ENCODE results near the gene CEMIP2. TPM values are rescaled to one million over a fixed set of nuclear protein-coding genes. Genes with fewer than 3 reads are reported as not detected.

CEMIP2 gene
- total and polyA plus RNA-seq, 10 of the 15 experiments (the other 5 are each of a cell fraction or from before 2014, with no cell fraction given): 0.50 to 19.2 (median 1.2) TPM

DNA sequence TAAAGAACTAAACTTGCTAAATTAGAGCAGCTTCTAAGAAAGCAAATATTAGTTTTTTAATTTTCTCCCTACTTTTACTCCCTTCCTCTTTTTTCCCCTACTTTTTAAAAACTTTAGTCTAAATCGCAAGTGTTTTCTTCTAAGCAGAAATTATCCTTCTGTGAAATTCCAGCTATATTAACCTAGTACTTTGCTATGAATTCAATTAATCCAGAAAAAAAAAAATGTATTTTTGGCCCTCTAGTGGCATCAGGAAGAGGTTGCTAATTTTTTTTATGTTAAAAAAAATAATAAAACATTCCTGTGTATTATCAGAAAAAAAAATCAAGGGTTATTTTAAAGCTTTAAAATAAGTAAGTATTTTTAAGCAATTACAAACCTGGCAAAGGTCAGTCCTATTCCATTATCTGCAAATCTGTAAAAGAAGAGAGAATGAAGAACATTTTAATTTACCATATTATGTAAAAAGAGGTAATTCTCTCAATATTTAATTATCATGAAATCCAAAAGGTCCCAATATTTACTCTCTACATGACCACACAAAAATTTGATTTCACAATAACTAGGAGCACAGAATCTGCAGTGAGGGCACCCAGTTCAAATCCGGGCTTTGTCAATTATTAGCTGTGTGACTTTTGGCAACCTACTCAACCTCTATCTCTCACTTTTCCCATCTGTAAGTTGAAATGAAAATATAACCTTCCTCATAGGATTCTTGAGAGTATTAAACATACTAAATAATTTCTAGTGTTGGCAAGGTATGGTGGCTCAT, 52.0 kb downstream of the CEMIP2 start:
- 65% methylated on average over 2 of the region's 2 CpGs for WGBS (ENCODE audit: insufficient coverage, insufficient replicate concordance, low lambda C conversion rate, missing lambda C conversion rate)
- SMC1A ChIA-PET (ENCODE audit: uncharacterized antibody, unreplicated experiment): interaction anchor here (0.7 to 2.0 kb wide), 11 partner anchors 9 to 1057 kb away, joined by 3 to 9 read pairs (median 4); no protein-coding TSS in a partner anchor
- no peaks in the 10 kb centered on the region for H4K20me1 ChIP-seq (ENCODE audit: control insufficient read depth, insufficient read depth)
- H3K9me3 ChIP-seq (replicated peaks; ENCODE audit: control insufficient read depth, insufficient read depth, low read length): no peaks in the 10 kb centered on the region
- in situ Hi-C loops (cut with MboI): no loop called here
- no peaks in the 10 kb centered on the region for H3K36me3 ChIP-seq (ENCODE audit: control insufficient read depth in 2 of 2, insufficient read depth in 2 of 2, low read length in 1 of 2)
- no peak overlapping the region for H3K4me3 ChIP-seq
- TF ChIP-seq, protein P1, sequence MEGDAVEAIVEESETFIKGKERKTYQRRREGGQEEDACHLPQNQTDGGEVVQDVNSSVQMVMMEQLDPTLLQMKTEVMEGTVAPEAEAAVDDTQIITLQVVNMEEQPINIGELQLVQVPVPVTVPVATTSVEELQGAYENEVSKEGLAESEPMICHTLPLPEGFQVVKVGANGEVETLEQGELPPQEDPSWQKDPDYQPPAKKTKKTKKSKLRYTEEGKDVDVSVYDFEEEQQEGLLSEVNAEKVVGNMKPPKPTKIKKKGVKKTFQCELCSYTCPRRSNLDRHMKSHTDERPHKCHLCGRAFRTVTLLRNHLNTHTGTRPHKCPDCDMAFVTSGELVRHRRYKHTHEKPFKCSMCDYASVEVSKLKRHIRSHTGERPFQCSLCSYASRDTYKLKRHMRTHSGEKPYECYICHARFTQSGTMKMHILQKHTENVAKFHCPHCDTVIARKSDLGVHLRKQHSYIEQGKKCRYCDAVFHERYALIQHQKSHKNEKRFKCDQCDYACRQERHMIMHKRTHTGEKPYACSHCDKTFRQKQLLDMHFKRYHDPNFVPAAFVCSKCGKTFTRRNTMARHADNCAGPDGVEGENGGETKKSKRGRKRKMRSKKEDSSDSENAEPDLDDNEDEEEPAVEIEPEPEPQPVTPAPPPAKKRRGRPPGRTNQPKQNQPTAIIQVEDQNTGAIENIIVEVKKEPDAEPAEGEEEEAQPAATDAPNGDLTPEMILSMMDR (IDR thresholded peaks at IDR 0.05 in 2 of 3, conservative IDR thresholded peaks at IDR 0.05 in 1 of 3; ENCODE audit: control insufficient read depth in 2 of 3, extremely low read depth in 1 of 3, insufficient read depth in 1 of 3, low read depth in 3 of 3, low read length in 3 of 3): peak in 2 of 3 experiments; percentile 17 to 25; a peak in 3 of 6 replicates
- TF ChIP-seq ZNF384 (IDR thresholded peaks at IDR 0.05; ENCODE audit: borderline replicate concordance, low read depth, low read length) (peak; percentile 69), RFX5 (IDR thresholded peaks at IDR 0.05; ENCODE audit: low read depth, low read length) (no peak)
- no peaks in the 10 kb centered on the region for H3K27me3 ChIP-seq (replicated peaks in 1 of 2; ENCODE audit: control insufficient read depth in 2 of 2, insufficient read depth in 2 of 2, low read length in 1 of 2)
- RAD21 ChIA-PET (ENCODE audit: unreplicated experiment): interaction anchor here (0.7 to 2.3 kb wide), 3 partner anchors 35 to 111 kb away, joined by 3 to 7 read pairs (median 6); no protein-coding TSS in a partner anchor
- intact Hi-C loops (cut with micrococcal nuclease; ENCODE audit: unreplicated experiment): loop anchor here (2.0 kb wide), 1 partner anchor 112 kb away; no protein-coding TSS in a partner anchor
- CTCF ChIA-PET: interaction anchor here (0.6 to 2.6 kb wide), 10 partner anchors 12 to 431 kb away, joined by 3 to 14 read pairs (median 4); no protein-coding TSS in a partner anchor
- H3K9ac ChIP-seq (ENCODE audit: control insufficient read depth, insufficient read depth, low read length): no peak overlapping the region
- POLR2A ChIA-PET: interaction anchor here (0.6 kb wide), 1 partner anchor 31 kb away, joined by 4 read pairs; no protein-coding TSS in a partner anchor
- H3K4me1 ChIP-seq (ENCODE audit: control insufficient read depth, insufficient read depth, low read length): no peaks in the 10 kb centered on the region
- H3K79me2 ChIP-seq (ENCODE audit: control insufficient read depth, insufficient read depth, low read length): no peaks in the 10 kb centered on the region
- no peak overlapping the region for H3K4me2 ChIP-seq (ENCODE audit: control insufficient read depth, insufficient read depth)
- FAIRE-seq (no peak), DNase-seq (ENCODE audit: low read depth, low spot score) (no peak), ATAC-seq (no peak)
- no peak overlapping the region for H3K27ac ChIP-seq (ENCODE audit: control insufficient read depth, insufficient read depth)
- BruUV-seq (replicated peaks): no TSS peak
- H2AFZ ChIP-seq (ENCODE audit: control insufficient read depth, low read depth, low read length): no peak overlapping the region

All from GM12878 (cell line).